HG03103 (cell line): ENCODE data around the gene SAAL1.

Experiments used
- ATAC-seq: cut with Tn5 transposase; IDR thresholded peaks from one replicate; pipeline ENCODE4 v1.9.1; 2021; ENCODE audit warnings: low read depth; ENCODE audit not compliant: unreplicated experiment

The SAAL1 gene

GRCh38 chr11:18088966-18089365 lies 16.9 kb downstream of the SAAL1 start:
- ATAC-seq = no peak

GRCh38 chr11:18088366-18088765 lies 17.5 kb downstream of the SAAL1 start:
- ATAC-seq = no peak

- no peak for ATAC-seq
These were observed 24.3 kb downstream of the SAAL1 start for GRCh38 chr11:18081551-18081950.

GRCh38 chr11:18080451-18080850 lies 25.4 kb downstream of the SAAL1 start:
- ATAC-seq = no peak

GRCh38 chr11:18078909-18079308 lies 27.0 kb downstream of the SAAL1 start:
- no peak for ATAC-seq

GRCh38 chr11:18075444-18075843 lies 30.4 kb downstream of the SAAL1 start:
- no peak for ATAC-seq

GRCh38 chr11:18071098-18071705 lies 34.7 kb downstream of the SAAL1 start:
- no peak for ATAC-seq

GRCh38 chr11:18067372-18067771 lies 38.5 kb downstream of the SAAL1 start:
- ATAC-seq = no peak

DNA sequence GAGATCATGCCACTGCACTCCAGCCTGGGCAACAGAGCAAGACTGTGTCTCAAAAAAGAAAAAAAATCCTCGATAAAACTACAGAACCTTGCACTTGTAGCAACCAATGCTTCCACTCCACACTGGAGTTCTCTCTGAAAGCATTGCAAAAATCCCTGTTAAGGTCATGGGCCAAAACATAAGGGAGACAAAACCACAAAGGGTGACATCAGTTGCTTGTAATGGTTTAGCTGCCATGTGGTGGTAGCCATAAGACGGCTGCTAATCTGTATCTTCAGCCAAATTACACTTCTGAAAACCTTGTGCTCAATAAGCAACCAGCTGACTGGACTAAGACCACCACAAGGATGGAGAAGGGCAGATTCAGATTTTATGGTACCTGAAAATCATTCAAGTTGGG lies 39.3 kb downstream of the SAAL1 start:
- no peak for ATAC-seq

DNA sequence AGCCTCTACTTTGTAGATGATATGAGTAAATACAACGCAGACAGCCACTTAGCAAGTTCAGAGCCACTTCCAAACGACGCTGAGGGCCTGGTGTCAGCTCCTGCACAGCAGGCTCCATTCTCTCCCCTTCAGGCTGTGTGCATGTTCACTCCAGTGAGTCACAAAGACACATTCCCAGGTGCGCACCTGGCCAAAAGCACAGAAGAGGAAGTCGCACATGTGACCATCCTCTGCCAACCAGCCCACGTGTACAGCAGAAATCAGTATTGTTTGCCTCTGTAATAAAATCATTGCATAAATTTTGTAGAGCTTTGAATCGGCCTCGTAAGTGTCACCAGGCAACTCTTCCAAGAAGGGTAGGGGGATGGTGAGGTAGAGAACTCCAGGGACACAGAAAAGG lies 40.3 kb downstream of the SAAL1 start:
- no peak for ATAC-seq

GRCh38 chr11:18064450-18065054 lies 41.3 kb downstream of the SAAL1 start:
- ATAC-seq = no peak

DNA sequence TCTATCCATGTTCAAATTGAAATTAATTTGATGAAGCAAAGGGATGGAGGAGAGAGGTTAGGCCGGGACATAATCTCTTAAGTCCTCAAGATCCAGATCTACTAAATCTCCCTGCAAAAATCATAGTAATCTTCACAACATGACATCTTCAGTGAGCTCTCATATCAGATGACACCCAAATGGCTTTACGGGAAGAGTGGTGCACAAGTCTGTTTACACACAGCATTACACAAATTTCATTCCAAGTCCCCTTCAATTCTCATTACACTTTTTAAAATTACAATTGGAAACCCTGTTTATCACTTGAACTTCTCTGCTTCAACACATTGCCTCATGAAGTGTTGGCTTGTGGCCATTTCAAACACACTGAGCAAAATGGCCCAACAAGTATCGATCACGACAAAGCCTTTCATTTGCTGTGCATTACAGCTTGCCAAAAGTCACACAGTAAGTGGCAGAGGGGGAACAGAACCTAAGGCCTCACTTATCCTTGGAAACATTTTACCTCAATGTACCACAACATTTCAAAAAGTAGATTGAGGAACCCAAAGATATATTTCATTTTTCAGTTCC lies 41.9 kb downstream of the SAAL1 start:
- ATAC-seq = no peak

GRCh38 chr11:18063125-18063524 lies 42.8 kb downstream of the SAAL1 start:
- no peak for ATAC-seq

GRCh38 chr11:18061351-18061750 lies 44.5 kb downstream of the SAAL1 start:
- no peak for ATAC-seq

DNA sequence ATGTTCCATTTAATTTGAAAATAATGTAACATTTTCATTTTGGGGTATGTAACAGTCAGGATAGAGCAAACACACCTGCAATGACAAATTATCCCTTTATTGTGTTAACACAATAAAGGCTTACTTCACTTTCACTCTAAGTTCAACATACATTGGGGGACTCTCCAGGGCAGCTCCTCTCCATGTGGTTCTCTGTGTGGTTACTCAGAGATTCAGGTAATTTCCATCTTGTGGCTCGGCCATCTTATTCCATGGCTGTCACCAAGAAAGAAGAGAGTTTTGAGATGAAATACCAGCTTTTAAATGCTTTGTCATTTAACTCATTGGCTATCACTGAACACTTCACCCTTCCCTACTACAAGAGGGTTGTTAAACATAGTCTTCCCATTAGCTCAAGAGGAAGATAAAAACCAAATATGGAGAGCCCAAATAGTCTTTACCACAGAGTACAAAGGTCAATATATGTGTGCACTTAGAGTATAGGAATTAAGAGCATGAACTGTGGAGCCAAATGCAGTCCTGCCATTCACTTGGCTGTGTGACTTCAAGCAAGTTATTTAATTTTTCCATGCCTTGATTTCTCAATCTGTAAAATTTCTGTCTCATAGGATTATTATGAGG lies 49.2 kb downstream of the SAAL1 start:
- no peak for ATAC-seq

DNA sequence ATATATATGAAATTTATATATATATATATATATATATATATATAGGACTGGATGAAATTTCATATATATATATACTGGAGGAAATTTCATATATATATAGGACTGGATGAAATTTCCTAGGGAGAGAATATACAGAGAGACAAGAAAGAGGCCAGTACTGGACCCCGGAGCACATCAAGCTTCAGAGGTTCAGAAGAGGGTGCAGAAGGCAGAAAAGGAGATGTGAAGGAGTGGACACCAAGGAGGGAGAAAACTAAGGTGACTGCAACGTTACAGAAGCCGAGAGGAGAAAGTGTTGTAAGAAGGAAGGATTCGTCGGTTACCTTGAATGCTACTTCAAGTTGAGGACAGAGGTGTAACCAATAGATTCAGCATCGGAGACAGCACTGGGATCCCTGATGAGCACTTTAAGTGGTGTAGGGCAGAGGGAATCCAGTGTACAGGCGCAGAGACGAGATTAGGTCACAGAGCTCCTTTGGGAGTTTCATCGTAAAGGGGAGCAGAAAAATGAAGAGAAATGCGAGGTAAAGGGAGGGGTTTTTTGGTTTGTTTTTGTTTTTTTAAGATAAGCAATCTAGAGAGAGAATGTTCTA lies 51.3 kb downstream of the SAAL1 start:
- ATAC-seq = no peak

GRCh38 chr11:18050848-18051247 lies 55.0 kb downstream of the SAAL1 start:
- no peak for ATAC-seq

DNA sequence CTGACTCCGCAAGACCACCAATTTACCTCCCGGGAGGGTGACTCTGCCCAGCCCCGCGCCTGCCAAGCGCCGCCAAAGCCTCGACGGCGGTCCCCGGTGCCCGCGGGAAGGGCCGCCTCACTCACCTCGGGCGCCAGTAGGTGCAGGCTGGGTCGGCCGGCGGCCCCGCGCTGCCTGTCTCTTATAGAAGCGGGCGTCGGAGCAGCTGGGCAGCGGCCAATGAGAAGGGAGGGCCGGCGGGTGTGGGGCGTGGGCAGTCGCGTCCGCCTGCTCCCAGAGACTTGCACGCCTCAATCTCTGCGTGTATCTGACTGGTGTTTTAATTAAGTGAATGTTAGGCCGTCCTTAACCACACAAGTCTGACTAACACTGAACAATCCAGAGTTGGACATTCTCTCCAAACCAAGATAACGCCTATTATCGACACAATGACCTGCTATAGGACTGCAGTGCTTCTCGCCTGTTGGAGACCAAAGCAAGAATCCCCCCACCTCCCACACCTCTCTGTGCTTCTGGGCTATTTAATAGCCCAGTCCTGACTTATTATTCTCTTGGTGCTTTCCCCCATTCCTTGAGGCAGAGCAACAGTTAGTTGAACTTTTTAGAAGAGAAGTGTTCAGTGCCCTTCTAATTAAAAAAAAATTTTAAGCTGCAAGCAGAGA lies 59.6 kb downstream of the SAAL1 start, which contains the start of gene TPH1:
TPH1 (minus strand) TSS at position 154 of the 662 bp plus-strand sequence. CDS start 5,507 bp downstream, outside the sequence.
- no peak for ATAC-seq

- ATAC-seq = no peak
These were observed 69.4 kb downstream of the SAAL1 start for GRCh38 chr11:18036456-18036855.
